Endothelial cell of umbilical vein (primary cell): Measurements from ENCODE around the gene RPUSD4. TPM values are rescaled to one million over a fixed set of nuclear protein-coding genes. Genes with fewer than 3 reads are reported as not detected.

ENCODE experiments used
- BruUV-seq: library from RNA; stranded (reverse); fragments of 400-500 nt; replicated peaks from 2 replicates; lab custom pipeline; 2021; lab: Mats Ljungman, UMichigan
- CTCF ChIA-PET: fragments of 300-600, 350-600 bp; sonication (Branson Sonifier 250); formaldehyde crosslinking; loops from one replicate; lab custom pipeline; 2021; ENCODE audit warnings: antibody characterized with exemption, inconsistent platforms; lab: Charles Lee
- POLR2A ChIA-PET: fragments of 300-600, 350-600 bp; sonication (Branson Sonifier 250); formaldehyde crosslinking; loops from one replicate; lab custom pipeline; 2021; ENCODE audit warnings: antibody characterized with exemption, inconsistent platforms; lab: Charles Lee
- DNase-seq: peaks from one replicate; pipeline ENCODE4 v3.0.0-alpha.2; 2011; ENCODE audit warnings: low read depth, low spot score
- FAIRE-seq: peaks from 2 replicates; lab custom pipeline; 2011; peaks lifted over from hg19 to GRCh38; lab: Jason Lieb, UNC
- H2AFZ ChIP-seq: 2 replicates; pipeline ENCODE4 v1.6.0; 2012; ENCODE audit warnings: low read depth, low read length, control low read depth, inconsistent platforms
- H3K27ac ChIP-seq: 2 replicates; pipeline ENCODE4 v1.5.1; 2011; ENCODE audit warnings: low read depth, mild to moderate bottlenecking, control low read depth, low read length, moderate library complexity; ENCODE audit not compliant: insufficient read depth
- H3K27me3 ChIP-seq, 2 experiments: 2 replicates each; pipeline versions ENCODE4 v1.6.0 to v1.6.1; 2011; ENCODE audit warnings: low read length in 2 of 2, mixed read lengths in 1 of 2; ENCODE audit not compliant: control insufficient read depth in 2 of 2, insufficient read depth in 2 of 2
- H3K36me3 ChIP-seq, 2 experiments: 2 replicates in 1 of 2; 3 replicates in 1 of 2; pipeline ENCODE4 v1.5.1; 2011; ENCODE audit warnings: low read length in 2 of 2, mild to moderate bottlenecking in 1 of 2, moderate library complexity in 1 of 2; ENCODE audit not compliant: control insufficient read depth in 2 of 2, insufficient read depth in 2 of 2; ENCODE audit errors: extremely low read depth in 1 of 2
- H3K4me1 ChIP-seq: 3 replicates; pipeline ENCODE4 v1.5.1; 2011; ENCODE audit warnings: mild to moderate bottlenecking, low read length; ENCODE audit not compliant: control insufficient read depth, insufficient read depth; ENCODE audit errors: extremely low read depth
- H3K4me2 ChIP-seq: 2 replicates; pipeline ENCODE4 v1.6.1; 2011; ENCODE audit warnings: low read length, control low read depth, mixed read lengths; ENCODE audit not compliant: insufficient read depth
- H3K4me3 ChIP-seq, 3 experiments: fragments of 200-600 bp in 1 of 3; sonication (generic), shearing (Covaris generic) in 1 of 3; replicated peaks in 1 of 3; 2 replicates each; pipeline ENCODE4 v1.5.1; 2011 to 2016; ENCODE audit warnings: control low read depth in 3 of 3, low read length in 3 of 3, mild to moderate bottlenecking in 2 of 3, inconsistent platforms in 1 of 3, low read depth in 1 of 3, moderate library complexity in 1 of 3; ENCODE audit not compliant: insufficient read depth in 1 of 3
- H3K79me2 ChIP-seq: 2 replicates; pipeline ENCODE4 v1.6.0; 2012; ENCODE audit warnings: low read length, inconsistent platforms; ENCODE audit not compliant: control insufficient read depth, insufficient read depth
- H3K9ac ChIP-seq: replicated peaks from 2 replicates; pipeline ENCODE3; 2011; ENCODE audit warnings: low read length, control low read depth; ENCODE audit not compliant: insufficient read depth; ENCODE audit errors: extremely low read depth
- H3K9me1 ChIP-seq: replicated peaks from 3 replicates; pipeline ENCODE4 v1.6.0; 2011; ENCODE audit warnings: mild to moderate bottlenecking, low read length; ENCODE audit not compliant: control insufficient read depth, insufficient read depth; ENCODE audit errors: extremely low read depth
- H3K9me3 ChIP-seq: replicated peaks from 2 replicates; pipeline ENCODE4 v1.5.1; 2012; ENCODE audit warnings: low read length, inconsistent platforms; ENCODE audit not compliant: control insufficient read depth, insufficient read depth
- H4K20me1 ChIP-seq: replicated peaks from 2 replicates; pipeline ENCODE3; 2011; ENCODE audit warnings: mild to moderate bottlenecking, low read length; ENCODE audit not compliant: control insufficient read depth, insufficient read depth; ENCODE audit errors: extremely low read depth
- EZH2 ChIP-seq: IDR thresholded peaks from 2 replicates; pipeline ENCODE4 v1.6.1; 2012; ENCODE audit warnings: borderline replicate concordance, low read depth, mild to moderate bottlenecking, moderate library complexity, low read length, inconsistent platforms; ENCODE audit not compliant: severe bottlenecking
- FOS ChIP-seq: IDR thresholded peaks from 2 replicates; pipeline ENCODE4 v1.6.1; 2011; ENCODE audit warnings: mild to moderate bottlenecking, low read length, moderate library complexity, borderline replicate concordance; ENCODE audit not compliant: insufficient read depth
- GATA2 ChIP-seq: IDR thresholded peaks from 2 replicates; pipeline ENCODE4 v1.7.0; 2011; ENCODE audit warnings: low read depth, mild to moderate bottlenecking, moderate library complexity, mixed read lengths, low read length; ENCODE audit not compliant: insufficient read length, insufficient read depth
- JUN ChIP-seq: IDR thresholded peaks from 2 replicates; pipeline ENCODE4 v1.6.1; 2011; ENCODE audit warnings: borderline replicate concordance, low read depth; ENCODE audit not compliant: insufficient read length, insufficient read depth
- MYC ChIP-seq: IDR thresholded peaks from one replicate; pipeline ENCODE4 v1.6.1; 2011; ENCODE audit warnings: mild to moderate bottlenecking, low read depth, low read length
- POLR2A ChIP-seq: IDR thresholded peaks from 2 replicates; pipeline ENCODE4 v1.6.1; 2012; ENCODE audit warnings: low read depth, mild to moderate bottlenecking, control low read depth, low read length
- POLR2AphosphoS5 ChIP-seq: IDR thresholded peaks from 2 replicates; pipeline ENCODE4 v1.6.1; 2012; ENCODE audit warnings: low read depth, mild to moderate bottlenecking, control low read depth, low read length, moderate library complexity; ENCODE audit not compliant: insufficient read depth
- dilution Hi-C: fragments of 300-500 bp; cut with MboI; formaldehyde crosslinking; loops from one replicate; pipeline ENCODE4 v1.15.0; 2019; ENCODE audit warnings: low sequenced_read_pairs; ENCODE audit not compliant: extremely low pct_ligation_motif_present
- intact Hi-C: fragments of 100-400 bp; cut with micrococcal nuclease; formaldehyde crosslinking; loops from one replicate; pipeline ENCODE4 v1.10.0; 2022
- polyA plus RNA-seq, 4 experiments: library from polyadenylated mRNA; depleted of rRNA in 3 of 4; stranded (reverse) in 3 of 4; unstranded in 1 of 4; fragments of >200 nt; gene quantifications; 2 replicates each; pipeline versions ENCODE4 v1.2.1 to v1.2.3, GENCODE V29; 2011 to 2012; ENCODE audit warnings: missing spikeins in 1 of 4
- total RNA-seq: library from RNA; stranded (reverse); gene quantifications from 2 replicates; pipeline ENCODE4 v1.2.3, GENCODE V29; 2021
- TF ChIP-seq, protein P1 (sequence below), 2 donors: IDR thresholded peaks; 1 replicate in 1 of 2; 2 replicates in 1 of 2; pipeline ENCODE4 v1.5.1; 2011; ENCODE audit warnings: low read length in 2 of 2, mild to moderate bottlenecking in 2 of 2, moderate library complexity in 2 of 2, control low read depth in 1 of 2, inconsistent platforms in 1 of 2, low read depth in 1 of 2; ENCODE audit not compliant: insufficient read depth in 1 of 2; ENCODE audit errors: extremely low read depth in 1 of 2
- TF ChIP-seq, protein P2 (sequence below): IDR thresholded peaks from 2 replicates; pipeline ENCODE4 v1.6.1; 2011; ENCODE audit not compliant: insufficient read depth, insufficient read length

RPUSD4 gene
- total and polyA plus RNA-seq, 2 donors (not counting 3 experiments of a cell fraction or from before 2014, with no cell fraction given): 37.8 to 40.8 TPM

DNA sequence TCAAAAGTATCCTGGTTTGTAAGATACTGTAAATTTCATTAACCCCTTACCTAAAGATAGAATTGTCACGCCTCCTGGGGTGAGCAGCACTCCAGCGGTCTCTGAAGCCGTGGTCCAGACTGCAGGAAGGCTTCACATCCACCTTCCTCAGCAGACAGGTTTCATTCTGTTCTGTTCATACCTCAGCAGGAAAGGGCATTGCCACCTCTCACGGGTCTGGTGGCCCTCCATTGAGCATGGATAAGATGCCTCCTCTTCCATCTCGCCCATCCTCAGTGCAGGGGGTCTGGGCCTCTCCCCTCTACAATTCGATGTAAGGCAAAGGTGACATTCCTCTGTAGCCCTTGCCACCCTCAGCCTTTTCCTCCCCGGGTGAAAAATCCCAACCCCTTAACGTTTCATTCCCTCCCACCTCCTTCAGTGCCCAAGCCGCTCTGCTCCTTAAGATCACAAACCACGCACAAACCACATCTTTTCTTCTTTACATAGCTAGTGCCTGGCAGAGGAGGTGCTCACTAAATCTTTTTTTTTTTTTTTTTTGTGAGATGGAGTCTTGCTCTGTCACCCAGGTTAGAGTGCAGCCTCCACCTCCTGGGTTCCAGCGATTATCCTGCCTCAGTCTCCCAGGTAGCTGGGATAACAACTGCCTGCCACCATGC lies 28.5 kb downstream of the RPUSD4 start:
- H3K4me3 ChIP-seq: no peak overlapping the region
- DNase-seq (no peak), FAIRE-seq (no peak)
- no peak overlapping the region for H3K4me2 ChIP-seq
- H3K4me1 ChIP-seq: no peaks in the 10 kb centered on the region
- CTCF ChIA-PET: interaction anchor here (0.5 kb wide), 1 partner anchor 31 kb away, joined by 3 read pairs; no protein-coding TSS in a partner anchor
- H3K9me3 ChIP-seq: no peaks in the 10 kb centered on the region
- H3K9ac ChIP-seq: no peak overlapping the region
- POLR2A ChIA-PET: no interaction called here
- intact Hi-C loops: no loop called here
- H3K27me3 ChIP-seq: no peaks in the 10 kb centered on the region
- no peaks in the 10 kb centered on the region for H3K36me3 ChIP-seq
- dilution Hi-C loops: no loop called here
- BruUV-seq: no TSS peak
- H3K79me2 ChIP-seq: no peaks in the 10 kb centered on the region
- no peak overlapping the region for H2AFZ ChIP-seq
- TF ChIP-seq, protein P1, sequence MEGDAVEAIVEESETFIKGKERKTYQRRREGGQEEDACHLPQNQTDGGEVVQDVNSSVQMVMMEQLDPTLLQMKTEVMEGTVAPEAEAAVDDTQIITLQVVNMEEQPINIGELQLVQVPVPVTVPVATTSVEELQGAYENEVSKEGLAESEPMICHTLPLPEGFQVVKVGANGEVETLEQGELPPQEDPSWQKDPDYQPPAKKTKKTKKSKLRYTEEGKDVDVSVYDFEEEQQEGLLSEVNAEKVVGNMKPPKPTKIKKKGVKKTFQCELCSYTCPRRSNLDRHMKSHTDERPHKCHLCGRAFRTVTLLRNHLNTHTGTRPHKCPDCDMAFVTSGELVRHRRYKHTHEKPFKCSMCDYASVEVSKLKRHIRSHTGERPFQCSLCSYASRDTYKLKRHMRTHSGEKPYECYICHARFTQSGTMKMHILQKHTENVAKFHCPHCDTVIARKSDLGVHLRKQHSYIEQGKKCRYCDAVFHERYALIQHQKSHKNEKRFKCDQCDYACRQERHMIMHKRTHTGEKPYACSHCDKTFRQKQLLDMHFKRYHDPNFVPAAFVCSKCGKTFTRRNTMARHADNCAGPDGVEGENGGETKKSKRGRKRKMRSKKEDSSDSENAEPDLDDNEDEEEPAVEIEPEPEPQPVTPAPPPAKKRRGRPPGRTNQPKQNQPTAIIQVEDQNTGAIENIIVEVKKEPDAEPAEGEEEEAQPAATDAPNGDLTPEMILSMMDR (IDR thresholded peaks at IDR 0.05; ENCODE audit: extremely low read depth in 1 of 2, insufficient read depth in 1 of 2, low read depth in 1 of 2, low read length in 2 of 2): no peak
- TF ChIP-seq POLR2A (no peak), GATA2 (no peak), EZH2 (no peak), MYC (no peak), JUN (no peak), POLR2AphosphoS5 (no peak), FOS (no peak)
- TF ChIP-seq, protein P2, sequence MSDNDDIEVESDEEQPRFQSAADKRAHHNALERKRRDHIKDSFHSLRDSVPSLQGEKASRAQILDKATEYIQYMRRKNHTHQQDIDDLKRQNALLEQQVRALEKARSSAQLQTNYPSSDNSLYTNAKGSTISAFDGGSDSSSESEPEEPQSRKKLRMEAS: no peak
- H4K20me1 ChIP-seq: no peaks in the 10 kb centered on the region
- no peak overlapping the region for H3K27ac ChIP-seq
- H3K9me1 ChIP-seq: no peaks in the 10 kb centered on the region
